ENCODE data around the gene TTC38. TPM values are rescaled to one million over a fixed set of nuclear protein-coding genes. Genes with fewer than 3 reads are reported as not detected.

The TTC38 gene
- polyA plus RNA-seq, 1 experiment, result 26.6 TPM

DNA sequence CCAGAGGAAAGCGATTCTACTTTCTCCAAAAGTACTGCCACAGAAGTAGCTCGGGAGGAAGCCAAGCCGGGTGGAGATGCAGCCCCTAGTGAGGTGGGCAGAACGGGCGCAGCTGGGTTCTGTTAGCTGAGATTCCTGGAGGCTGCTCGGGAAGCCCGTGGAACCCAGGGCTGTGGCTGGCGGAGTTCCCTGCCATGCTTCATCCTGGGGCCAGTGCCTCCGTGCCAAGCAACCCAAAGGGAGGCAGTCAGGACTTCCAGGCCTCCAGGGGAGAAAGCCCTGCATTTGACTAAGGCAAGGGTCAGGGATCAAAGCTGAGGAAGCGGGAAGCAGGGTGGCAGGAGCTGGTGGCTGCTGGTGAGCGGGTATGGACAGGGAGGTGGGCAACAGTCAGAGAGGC lies 61.0 kb downstream of the TTC38 start:
- H3K27me3 ChIP-seq (ENCODE audit: control insufficient read depth, insufficient read depth, low read length), result no peaks in the 10 kb centered on the region
- POLR2A ChIA-PET, result no interaction called here
- TF ChIP-seq, protein P1, sequence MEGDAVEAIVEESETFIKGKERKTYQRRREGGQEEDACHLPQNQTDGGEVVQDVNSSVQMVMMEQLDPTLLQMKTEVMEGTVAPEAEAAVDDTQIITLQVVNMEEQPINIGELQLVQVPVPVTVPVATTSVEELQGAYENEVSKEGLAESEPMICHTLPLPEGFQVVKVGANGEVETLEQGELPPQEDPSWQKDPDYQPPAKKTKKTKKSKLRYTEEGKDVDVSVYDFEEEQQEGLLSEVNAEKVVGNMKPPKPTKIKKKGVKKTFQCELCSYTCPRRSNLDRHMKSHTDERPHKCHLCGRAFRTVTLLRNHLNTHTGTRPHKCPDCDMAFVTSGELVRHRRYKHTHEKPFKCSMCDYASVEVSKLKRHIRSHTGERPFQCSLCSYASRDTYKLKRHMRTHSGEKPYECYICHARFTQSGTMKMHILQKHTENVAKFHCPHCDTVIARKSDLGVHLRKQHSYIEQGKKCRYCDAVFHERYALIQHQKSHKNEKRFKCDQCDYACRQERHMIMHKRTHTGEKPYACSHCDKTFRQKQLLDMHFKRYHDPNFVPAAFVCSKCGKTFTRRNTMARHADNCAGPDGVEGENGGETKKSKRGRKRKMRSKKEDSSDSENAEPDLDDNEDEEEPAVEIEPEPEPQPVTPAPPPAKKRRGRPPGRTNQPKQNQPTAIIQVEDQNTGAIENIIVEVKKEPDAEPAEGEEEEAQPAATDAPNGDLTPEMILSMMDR (IDR thresholded peaks at IDR 0.05; ENCODE audit: insufficient read depth, low read depth, low read length), result no peak
- CTCF ChIA-PET, result interaction anchor here (1.0 to 3.5 kb wide), 3 partner anchors 13 to 223 kb away, joined by 4 to 13 read pairs (median 10); no protein-coding TSS in a partner anchor
- peaks cover 3% of the 10 kb centered on the region; the same call in 1 of the 2 replicates for H3K36me3 ChIP-seq (ENCODE audit: control insufficient read depth, insufficient read depth, low read length)
- DNase-seq (ENCODE audit: low read depth), result no peak
- no peak overlapping the region for H3K4me3 ChIP-seq (ENCODE audit: low read depth, low read length)

DNA sequence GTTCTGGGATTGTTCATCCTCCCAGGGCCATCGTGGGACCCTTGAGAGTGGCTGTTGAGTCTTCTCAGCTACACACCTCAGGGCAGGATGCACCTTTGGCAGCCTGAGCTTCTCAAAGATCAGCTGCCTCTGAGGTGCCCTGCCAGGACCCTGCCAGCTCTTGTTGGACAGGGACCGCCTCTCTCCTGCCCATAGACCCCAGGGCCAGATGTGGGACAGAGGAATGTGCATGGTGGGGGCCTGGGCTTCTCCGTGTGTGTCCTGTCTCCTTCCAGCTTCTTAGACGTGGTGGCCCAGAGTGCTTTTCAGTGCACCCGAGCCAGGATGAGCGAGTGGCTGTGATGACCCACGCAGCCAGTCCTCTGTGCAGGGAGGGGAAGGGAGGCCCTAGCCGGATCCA lies 61.8 kb downstream of the TTC38 start:
- no peak for DNase-seq (ENCODE audit: low read depth)
- Histone ChIP-seq H3K36me3 (ENCODE audit: control insufficient read depth, insufficient read depth, low read length) (peaks cover 3% of the 10 kb centered on the region; the same call in 1 of the 2 replicates), H3K4me3 (ENCODE audit: low read depth, low read length) (no peak overlapping the region), H3K27me3 (ENCODE audit: control insufficient read depth, insufficient read depth, low read length) (no peaks in the 10 kb centered on the region)
- TF ChIP-seq, protein P1 (IDR thresholded peaks at IDR 0.05; ENCODE audit: insufficient read depth, low read depth, low read length), result no peak
- ChIA-PET POLR2A (no interaction called here), CTCF (interaction anchor here (1.0 to 3.5 kb wide), 4 partner anchors 14 to 224 kb away, joined by 3 to 13 read pairs (median 7); no protein-coding TSS in a partner anchor)

- ChIA-PET CTCF (interaction anchor here (1.1 to 3.5 kb wide), 3 partner anchors 15 to 209 kb away, joined by 3 to 13 read pairs (median 10); no protein-coding TSS in a partner anchor), POLR2A (no interaction called here)
- Histone ChIP-seq H3K27me3 (ENCODE audit: control insufficient read depth, insufficient read depth, low read length) (no peaks in the 10 kb centered on the region), H3K36me3 (ENCODE audit: control insufficient read depth, insufficient read depth, low read length) (peaks cover 3% of the 10 kb centered on the region; the same call in 1 of the 2 replicates), H3K4me3 (ENCODE audit: low read depth, low read length) (no peak overlapping the region)
- TF ChIP-seq, protein P1 (IDR thresholded peaks at IDR 0.05; ENCODE audit: insufficient read depth, low read depth, low read length), result no peak
- no peak for DNase-seq (ENCODE audit: low read depth)
Measured at GRCh38 chr22:46330426-46330825, 62.6 kb downstream of the TTC38 start.

GRCh38 chr22:46331496-46331895 lies 63.7 kb downstream of the TTC38 start:
- Histone ChIP-seq H3K4me3 (ENCODE audit: low read depth, low read length) (no peak overlapping the region), H3K27me3 (ENCODE audit: control insufficient read depth, insufficient read depth, low read length) (no peaks in the 10 kb centered on the region), H3K36me3 (ENCODE audit: control insufficient read depth, insufficient read depth, low read length) (no peaks in the 10 kb centered on the region; the same call in 1 of the 2 replicates)
- POLR2A ChIA-PET, result no interaction called here
- TF ChIP-seq, protein P1 (IDR thresholded peaks at IDR 0.05; ENCODE audit: insufficient read depth, low read depth, low read length), result no peak
- no peak for DNase-seq (ENCODE audit: low read depth)
- CTCF ChIA-PET, result interaction anchor here (0.7 to 2.5 kb wide), 3 partner anchors 36 to 210 kb away, joined by 3 to 10 read pairs (median 3); no protein-coding TSS in a partner anchor

DNA sequence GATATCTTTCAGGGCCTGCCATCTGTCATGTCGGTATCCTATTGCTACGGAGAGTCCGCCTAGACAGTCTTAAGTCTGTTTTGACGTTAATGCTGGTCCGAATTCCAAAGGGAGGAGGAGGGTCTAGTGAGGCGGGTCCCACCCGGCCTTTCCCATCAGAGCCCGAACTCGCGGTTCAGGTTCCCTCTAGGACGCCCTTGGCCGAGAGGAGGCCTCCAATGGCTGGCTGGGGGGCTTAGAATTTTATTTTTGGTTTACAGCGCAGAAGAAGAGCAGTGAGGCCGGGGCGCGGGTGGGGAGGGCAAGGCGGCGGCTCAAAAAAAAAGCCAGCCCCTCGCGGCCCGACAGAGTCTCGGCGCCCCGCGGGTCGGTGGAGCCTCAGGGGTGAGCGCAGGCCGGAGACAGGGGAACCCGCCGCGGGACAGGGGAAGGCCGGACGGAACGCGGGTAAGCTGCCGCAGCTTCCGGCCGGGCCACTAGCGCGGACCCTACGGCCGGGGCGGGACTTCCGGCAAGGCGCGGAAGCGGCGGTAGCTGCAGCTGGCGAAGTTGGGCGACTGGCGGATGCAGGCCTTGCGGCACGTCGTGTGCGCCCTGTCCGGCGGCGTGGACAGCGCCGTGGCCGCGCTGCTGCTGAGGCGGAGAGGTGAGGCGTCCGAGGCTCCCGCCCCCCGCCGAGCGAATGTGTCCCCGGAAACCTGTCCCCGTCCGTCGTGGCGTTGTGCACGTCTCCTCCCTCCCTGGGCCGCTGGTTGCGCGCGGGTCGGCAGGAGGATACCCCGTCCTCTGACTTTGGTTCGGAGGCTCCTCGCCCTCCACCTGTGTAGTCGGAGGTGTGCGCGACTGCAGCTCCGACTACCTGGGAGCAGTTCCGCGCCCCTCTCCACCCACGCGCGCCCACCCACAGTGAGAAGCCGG lies 67.7 kb downstream of the TTC38 start, which contains the start of gene TRMU:
TSS of gene TRMU (plus strand) at position 514 of the 918 bp plus-strand sequence. CDS start at position 565, 51 bp downstream.
- peak; percentile 28 for DNase-seq (ENCODE audit: low read depth)
- CTCF ChIA-PET, result interaction anchor here (0.6 to 2.2 kb wide), 3 partner anchors 12 to 338 kb away, joined by 3 to 6 read pairs (median 3); no protein-coding TSS in a partner anchor
- H3K27me3 ChIP-seq (ENCODE audit: control insufficient read depth, insufficient read depth, low read length), result no peaks in the 10 kb centered on the region
- H3K36me3 ChIP-seq (ENCODE audit: control insufficient read depth, insufficient read depth, low read length), result peaks cover 10% of the 10 kb centered on the region
- TF ChIP-seq, protein P1 (IDR thresholded peaks at IDR 0.05; ENCODE audit: insufficient read depth, low read depth, low read length), result no peak
- POLR2A ChIA-PET, result no interaction called here
- H3K4me3 ChIP-seq (ENCODE audit: low read depth, low read length), result peak within 1 kb of the TSS; percentile 84
